Suppressor macrophage treated with lipopolysaccharide for 4 hours (primary cell): ENCODE results near the gene CBR3.
"Not testable (repeated sequence)": the region's sequence is repeated elsewhere in the genome, so short reads cannot be mapped to it uniquely, and the experiment has no call there.

Source experiments
- DNase-seq: peaks from one replicate; pipeline ENCODE4 v3.0.0-alpha.2; 2020

CBR3 gene

DNA sequence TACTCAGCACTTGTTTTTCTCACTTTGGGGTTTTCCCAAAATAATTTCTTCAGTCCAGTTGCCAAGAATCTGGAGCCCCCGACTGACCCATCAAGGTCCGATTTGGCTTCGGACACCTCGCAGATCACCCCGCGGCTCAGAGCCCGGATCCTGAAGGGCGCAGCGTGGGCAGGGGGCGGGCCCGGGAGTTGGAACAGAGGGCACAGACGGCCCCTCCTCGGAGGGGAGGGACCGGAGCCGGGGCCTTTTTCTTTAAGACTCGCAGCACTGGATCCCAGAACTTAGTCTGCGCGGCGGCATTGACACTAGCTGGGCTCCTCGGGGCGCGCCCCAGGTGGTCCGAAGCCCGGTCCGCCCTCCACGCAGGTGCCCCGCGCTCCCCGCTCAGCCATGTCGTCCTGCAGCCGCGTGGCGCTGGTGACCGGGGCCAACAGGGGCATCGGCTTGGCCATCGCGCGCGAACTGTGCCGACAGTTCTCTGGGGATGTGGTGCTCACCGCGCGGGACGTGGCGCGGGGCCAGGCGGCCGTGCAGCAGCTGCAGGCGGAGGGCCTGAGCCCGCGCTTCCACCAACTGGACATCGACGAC, at the start of gene CBR3:
TSS of gene CBR3 (plus strand) at position 277 of the 588 bp plus-strand sequence. CDS start at position 391, 114 bp downstream.
- peak; percentile 67 for DNase-seq

- no peak for DNase-seq
Observed at GRCh38 chr21:36087362-36088138, 47.3 kb upstream of the CBR3 start.

- DNase-seq = no peak
Observed at GRCh38 chr21:36089946-36090345, 44.9 kb upstream of the CBR3 start.

GRCh38 chr21:36092681-36093080, 42.2 kb upstream of the CBR3 start:
- DNase-seq = no peak

- no peak for DNase-seq
Observed at GRCh38 chr21:36093512-36093911, 41.4 kb upstream of the CBR3 start.

- no peak for DNase-seq
Observed at GRCh38 chr21:36096398-36097290, 38.2 kb upstream of the CBR3 start.

GRCh38 chr21:36097427-36098181, 37.3 kb upstream of the CBR3 start:
- DNase-seq = peak; percentile 20

DNA sequence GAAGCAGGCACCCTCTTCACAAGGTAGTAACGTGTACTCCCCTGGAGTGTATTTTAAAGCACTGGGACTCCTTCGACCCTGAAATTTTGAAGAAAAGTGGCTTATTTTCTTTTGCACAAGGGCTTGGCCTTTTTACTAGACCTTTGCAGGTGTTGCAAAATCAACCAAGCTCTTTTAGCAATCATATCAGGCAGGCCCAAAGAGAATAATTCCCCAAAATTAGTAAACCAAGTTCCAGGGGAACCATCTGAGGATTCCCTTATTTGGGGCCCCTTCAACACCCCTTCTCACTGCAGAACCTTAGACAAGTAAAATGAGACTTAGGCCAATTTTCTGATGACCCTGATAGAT, 36.7 kb upstream of the CBR3 start:
- DNase-seq = no peak

DNA sequence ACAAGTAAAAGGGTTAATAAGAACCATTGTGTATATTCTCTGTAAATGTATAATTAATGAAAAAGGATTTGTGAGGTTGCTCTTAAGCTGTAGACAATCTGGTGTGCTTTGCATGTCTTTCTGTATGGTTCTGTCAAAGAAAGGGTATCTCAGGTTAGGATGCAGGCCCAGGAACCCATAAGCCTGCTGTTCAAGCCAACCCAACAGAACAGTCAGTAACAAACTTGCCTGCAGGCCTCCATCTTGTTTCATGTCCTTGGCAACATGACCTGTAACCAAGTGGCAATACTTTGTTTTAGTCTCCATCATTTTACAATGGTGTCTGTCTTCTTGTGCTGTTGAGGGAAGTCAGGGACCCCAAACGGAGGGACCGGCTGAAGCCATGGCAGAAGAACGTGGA, 35.9 kb upstream of the CBR3 start:
- no peak for DNase-seq

GRCh38 chr21:36099695-36100211, 35.1 kb upstream of the CBR3 start:
- not testable (repeated sequence) for DNase-seq

DNA sequence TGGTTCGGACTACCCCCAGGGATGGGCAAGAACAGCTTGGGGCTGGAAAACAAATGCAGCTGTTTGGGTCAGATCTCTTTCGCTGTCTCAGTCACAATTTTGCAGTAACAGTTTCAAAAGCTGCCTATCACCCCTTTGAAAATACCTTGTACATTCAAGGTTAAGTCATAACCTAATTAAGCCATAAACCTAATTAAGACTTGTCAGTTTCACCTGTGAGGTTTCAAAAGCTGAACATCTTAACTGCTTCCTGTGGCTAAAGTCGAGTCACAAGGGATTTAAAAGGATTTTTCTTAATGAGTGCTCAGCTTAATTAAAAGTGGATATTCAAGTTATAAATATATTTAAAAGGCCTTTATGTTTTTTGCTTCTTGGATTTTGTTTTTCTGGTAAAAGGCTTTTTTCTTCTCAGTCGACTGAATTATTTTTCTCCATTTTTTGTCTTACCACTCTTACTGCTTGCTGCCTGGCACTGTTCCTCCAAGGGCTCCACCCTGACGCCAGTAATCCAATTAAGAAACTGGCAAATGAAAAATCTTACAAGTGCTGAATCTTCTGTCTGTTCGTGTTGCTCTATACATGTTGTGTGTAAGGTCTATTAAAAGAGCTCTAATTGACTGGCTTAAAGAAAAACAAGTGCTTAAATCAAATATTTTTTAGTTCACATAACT, 33.8 kb upstream of the CBR3 start:
- DNase-seq = no peak

- DNase-seq = no peak
Observed at GRCh38 chr21:36103434-36103833, 31.4 kb upstream of the CBR3 start.

DNA sequence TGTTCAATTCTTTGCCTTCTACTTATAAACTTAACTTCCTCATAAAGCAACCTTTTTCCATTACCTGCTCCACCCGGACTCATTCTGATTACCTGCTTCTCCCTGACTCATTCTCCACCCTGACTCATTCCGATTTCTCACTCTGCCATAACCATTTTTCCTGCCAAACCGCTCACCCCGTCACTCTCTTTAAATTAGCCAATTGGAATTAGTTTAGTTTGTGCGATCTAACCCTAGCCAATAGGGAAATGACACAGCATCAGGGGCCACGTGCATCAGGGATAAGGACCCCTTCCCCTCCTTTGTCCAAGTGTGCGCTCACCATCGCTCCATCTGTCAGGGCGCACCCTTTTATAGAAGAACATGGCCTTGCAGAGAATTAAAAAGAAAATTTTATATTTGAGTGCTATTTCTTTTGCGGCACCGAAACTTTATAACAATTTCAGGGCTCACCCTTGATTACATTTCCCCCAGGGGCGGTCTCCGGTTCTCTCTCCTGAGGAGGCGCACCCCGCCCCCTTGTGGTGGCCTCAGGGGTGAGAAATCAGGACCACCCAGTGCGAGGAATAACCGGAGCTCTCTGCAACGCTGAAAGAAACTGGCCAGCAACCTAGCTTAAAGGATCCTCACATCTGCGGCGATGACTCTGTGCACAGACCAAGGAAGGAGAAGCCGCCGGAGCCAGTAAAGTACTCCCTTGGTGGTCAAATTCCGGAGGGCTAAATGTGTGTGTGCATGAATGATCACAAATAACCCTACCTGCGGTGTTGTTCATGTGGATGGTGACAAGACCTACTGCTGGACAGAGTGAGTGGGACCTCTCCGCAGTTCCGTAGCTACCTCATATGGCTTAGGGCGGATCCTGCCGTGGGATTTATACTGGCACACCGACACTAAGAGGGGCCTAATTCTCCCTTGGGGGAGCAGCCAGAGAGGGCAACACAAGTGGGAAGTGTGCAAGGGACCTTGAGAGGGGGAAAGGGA, 30.3 kb upstream of the CBR3 start:
- DNase-seq = peak; percentile 61

- no peak for DNase-seq
Observed at GRCh38 chr21:36105327-36105842, 29.5 kb upstream of the CBR3 start.

GRCh38 chr21:36109868-36110267, 25.0 kb upstream of the CBR3 start:
- DNase-seq = no peak

DNA sequence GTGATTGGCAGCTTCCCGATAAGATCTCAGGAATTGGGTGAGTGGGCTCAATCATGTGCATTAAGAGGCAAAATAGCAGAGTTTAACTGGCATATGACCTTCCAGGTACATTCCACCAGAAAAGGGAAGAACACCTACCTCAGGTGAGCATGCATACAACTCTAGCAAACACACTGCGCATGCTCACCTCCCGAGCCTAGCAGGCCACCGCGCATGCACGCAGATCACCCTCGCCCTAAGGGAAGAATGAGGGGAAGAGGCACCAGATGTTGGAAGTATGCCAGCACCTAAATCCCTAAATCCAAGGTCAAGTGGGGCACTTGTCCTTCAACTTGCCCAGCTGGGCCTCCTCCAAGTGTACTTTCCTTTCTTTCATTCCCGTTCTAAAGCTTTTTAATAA, 23.6 kb upstream of the CBR3 start:
- no peak for DNase-seq

DNA sequence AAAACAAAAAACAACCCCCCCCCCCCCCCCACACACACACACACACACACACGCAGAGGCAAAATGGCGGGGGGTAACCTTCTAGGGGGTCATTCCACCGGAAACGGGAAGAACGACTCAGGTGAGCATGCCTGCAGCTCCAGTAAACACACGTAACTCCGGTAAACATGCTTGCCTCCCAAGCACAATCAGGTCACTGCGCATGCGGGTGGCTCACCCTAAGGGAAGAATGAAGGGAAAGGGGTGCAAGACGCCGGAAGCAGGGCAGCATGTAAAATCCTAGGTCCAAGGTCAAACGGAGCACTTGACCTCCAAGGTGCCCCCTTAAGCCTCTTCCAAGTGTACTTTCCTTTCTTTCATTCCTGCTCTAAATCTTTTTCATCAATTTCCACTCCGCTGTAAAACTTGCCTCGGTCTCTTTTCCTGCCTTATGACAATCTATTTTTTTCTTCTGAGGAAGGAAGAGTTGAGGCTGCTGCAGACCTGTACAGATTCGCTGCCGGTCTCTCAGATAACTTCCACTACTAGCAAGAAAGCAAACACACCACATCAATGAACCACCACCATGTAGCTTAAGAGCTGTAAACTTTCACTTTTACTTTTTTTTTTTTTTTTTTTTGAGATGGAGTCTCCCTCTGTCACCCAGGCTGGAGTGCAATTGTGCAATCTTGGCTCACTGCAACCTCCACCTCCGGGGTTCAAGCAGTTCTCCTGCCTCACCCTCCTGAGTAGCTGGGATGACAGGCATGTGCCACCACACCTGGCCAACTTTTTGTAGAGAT, 21.0 kb upstream of the CBR3 start:
- DNase-seq = peak; percentile 26

GRCh38 chr21:36115138-36115730, 19.6 kb upstream of the CBR3 start:
- DNase-seq = no peak

DNA sequence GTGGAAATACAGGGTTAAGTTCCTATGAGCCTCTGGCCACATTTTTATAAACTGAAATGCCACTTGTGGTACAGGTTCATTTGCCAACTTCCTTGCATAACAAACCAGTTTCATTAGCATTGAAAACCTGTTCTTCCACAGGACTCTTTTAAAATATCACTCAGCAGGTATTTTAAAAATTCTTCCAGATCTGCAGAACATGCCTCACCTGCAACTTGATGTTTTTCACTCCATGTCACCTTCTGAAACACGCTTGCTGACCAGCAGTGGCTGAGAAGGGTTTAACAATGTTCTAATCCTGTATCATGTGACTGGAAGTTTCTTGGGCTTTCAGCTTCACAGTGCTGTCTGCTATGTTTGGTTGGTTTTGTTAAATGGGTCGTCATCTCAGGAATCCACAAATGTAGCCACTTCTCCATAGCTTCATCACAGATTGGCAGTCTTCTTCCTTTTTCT, 17.6 kb upstream of the CBR3 start:
- peak; percentile 18 for DNase-seq
